ACC112 (cell line): ENCODE measurements around the gene AGAP4.
"Not testable (repeated sequence)": the region's sequence is repeated elsewhere in the genome, so short reads cannot be mapped to it uniquely, and the experiment has no call there.

Experiments
- H2AFZ ChIP-seq: fragments of 200-600 bp; sonication (generic); one replicate; pipeline ENCODE4 v1.6.0; 2017; ENCODE audit warnings: antibody characterized with exemption, low read length; ENCODE audit not compliant: unreplicated experiment
- H3K27ac ChIP-seq: fragments of 200-600 bp; sonication (generic); 2 replicates; pipeline ENCODE4 v1.5.1; 2014; ENCODE audit warnings: low read depth, mild to moderate bottlenecking, antibody characterized with exemption, low read length, moderate library complexity
- H3K27me3 ChIP-seq: fragments of 200-600 bp; sonication (generic); 2 replicates; pipeline ENCODE4 v1.6.1; 2014; ENCODE audit warnings: mild to moderate bottlenecking, antibody characterized with exemption, low read length, moderate library complexity, mixed read lengths; ENCODE audit not compliant: insufficient read depth
- H3K36me3 ChIP-seq: fragments of 200-600 bp; sonication (generic); 2 replicates; pipeline ENCODE4 v1.6.1; 2016; ENCODE audit warnings: mild to moderate bottlenecking, antibody characterized with exemption, low read length, moderate library complexity, mixed read lengths; ENCODE audit not compliant: insufficient read depth
- H3K4me1 ChIP-seq: fragments of 200-600 bp; sonication (generic); one replicate; pipeline ENCODE4 v1.6.1; 2016; ENCODE audit warnings: low read length, mixed read lengths; ENCODE audit not compliant: insufficient read depth, unreplicated experiment, control insufficient read depth
- H3K4me3 ChIP-seq: fragments of 200-600 bp; sonication (generic); 2 replicates; pipeline ENCODE4 v1.5.1; 2014; ENCODE audit warnings: mild to moderate bottlenecking, low read depth, low read length
- H3K79me2 ChIP-seq: fragments of 200-600 bp; sonication (generic); one replicate; pipeline ENCODE4 v1.6.0; 2016; ENCODE audit warnings: low read length; ENCODE audit not compliant: control insufficient read depth, unreplicated experiment, insufficient read depth

AGAP4 gene

DNA sequence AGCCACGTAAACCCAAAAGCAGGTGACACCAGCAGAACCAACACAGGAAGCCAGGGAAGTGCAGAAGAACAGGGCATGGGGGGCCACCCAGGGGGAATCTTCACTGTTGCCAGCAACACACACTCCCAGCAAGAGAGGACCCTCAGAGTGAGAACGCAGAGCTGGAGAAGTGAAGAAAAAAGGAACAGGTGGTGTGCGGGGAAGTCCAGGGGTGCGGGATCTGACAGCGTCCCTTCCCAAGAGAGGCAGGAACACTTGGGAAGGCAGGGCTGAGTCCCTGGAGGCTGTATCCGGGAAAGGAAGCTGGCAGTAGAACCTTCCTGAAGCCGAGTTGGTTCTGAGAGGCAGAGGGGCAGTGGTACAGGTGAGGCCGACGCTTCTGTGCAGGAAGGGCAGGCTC lies 27.7 kb downstream of the AGAP4 start:
- no peaks in the 10 kb centered on the region for H3K4me1 ChIP-seq
- H3K36me3 ChIP-seq: no peaks in the 10 kb centered on the region
- H2AFZ ChIP-seq: no peak overlapping the region
- no peak overlapping the region for H3K4me3 ChIP-seq
- H3K79me2 ChIP-seq: no peaks in the 10 kb centered on the region
- no peak overlapping the region for H3K27ac ChIP-seq
- H3K27me3 ChIP-seq: no peaks in the 10 kb centered on the region

DNA sequence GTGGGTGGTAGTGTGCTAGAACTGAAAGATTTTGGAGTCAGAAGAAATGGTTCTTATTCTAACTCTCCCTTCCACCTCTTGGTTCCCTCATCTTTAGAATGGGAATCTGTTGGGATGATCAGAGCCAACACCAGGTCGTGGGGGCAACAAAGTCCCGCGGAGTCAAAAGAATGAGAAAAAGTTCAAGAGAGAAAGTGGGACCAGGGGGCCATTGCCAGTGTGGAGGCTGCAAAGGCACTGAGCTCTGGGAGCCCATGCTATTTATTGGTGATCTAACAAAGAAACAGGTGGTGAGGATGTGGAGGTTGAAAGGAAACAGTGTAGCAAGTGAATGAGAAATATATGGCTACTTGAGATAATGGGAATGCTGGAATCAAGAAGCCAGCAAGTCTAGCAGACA lies 29.4 kb downstream of the AGAP4 start:
- H3K36me3 ChIP-seq: no peaks in the 10 kb centered on the region

DNA sequence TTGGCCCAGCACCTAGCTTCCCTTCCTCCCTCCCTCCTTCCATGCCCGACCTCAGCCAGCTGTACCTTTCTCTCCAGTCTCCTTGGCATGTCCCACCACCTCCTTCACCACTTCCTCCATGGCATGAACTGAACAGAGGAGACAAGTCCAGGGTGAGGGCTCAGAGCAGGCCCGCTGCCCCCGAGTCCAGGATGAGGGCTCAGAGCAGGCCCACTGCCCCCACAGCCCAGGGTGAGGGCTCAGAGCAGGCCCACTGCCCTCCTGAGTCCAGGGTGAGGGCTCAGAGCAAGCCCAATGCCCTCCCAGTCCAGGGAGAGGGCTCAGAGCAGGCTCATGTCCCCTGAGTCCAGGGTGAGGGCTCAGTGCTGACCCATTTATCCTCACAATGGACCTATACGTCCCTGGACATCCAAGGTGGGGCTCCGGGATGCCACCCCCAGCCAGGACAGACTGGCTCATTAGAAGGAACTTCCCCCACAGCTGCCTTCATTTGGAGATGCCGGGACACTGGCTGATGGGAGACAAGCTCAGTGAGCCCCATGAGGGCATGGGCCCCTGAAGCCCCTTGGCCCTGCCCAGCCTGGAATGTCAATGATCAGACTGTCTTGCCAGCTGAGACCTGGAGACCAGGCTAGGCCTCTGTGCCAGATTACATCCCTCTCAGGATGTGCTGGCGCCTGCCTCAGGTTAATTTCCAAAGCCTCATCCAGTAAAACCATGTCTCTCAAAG lies 30.0 kb downstream of the AGAP4 start:
- no peaks in the 10 kb centered on the region for H3K79me2 ChIP-seq
- H3K27ac ChIP-seq: no peak overlapping the region
- H2AFZ ChIP-seq: no peak overlapping the region
- H3K36me3 ChIP-seq: no peaks in the 10 kb centered on the region
- no peaks in the 10 kb centered on the region for H3K4me1 ChIP-seq
- H3K27me3 ChIP-seq: no peaks in the 10 kb centered on the region
- no peak overlapping the region for H3K4me3 ChIP-seq

More for the DNA sequence above, 29.4 kb downstream of the AGAP4 start:
- Histone ChIP-seq H2AFZ (no peak overlapping the region), H3K4me3 (no peak overlapping the region), H3K27me3 (no peaks in the 10 kb centered on the region), H3K79me2 (no peaks in the 10 kb centered on the region), H3K4me1 (no peaks in the 10 kb centered on the region), H3K27ac (no peak overlapping the region)

DNA sequence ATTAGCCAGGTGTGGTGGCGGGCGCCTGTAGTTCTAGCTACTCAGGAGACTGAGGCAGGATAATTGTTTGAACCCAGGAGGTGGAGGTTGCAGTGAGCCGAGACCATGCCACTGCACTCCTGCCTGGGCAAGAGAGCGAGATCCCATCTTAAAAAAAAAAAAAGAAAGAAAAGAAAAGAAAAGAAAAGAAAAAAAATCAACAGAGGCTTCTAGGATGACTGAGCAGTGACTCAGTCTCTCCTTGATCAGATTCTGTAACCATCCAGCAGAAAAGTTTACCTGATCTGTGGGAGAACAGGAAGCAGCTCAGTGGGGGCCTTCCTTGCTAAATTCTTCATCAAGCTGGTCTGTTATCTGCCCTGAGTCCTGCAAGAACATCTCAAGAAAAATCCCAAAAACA lies 33.2 kb downstream of the AGAP4 start:
- not testable (repeated sequence) for H3K4me1 ChIP-seq, H2AFZ ChIP-seq, H3K4me3 ChIP-seq, H3K27ac ChIP-seq, H3K27me3 ChIP-seq, H3K36me3 ChIP-seq, H3K79me2 ChIP-seq

DNA sequence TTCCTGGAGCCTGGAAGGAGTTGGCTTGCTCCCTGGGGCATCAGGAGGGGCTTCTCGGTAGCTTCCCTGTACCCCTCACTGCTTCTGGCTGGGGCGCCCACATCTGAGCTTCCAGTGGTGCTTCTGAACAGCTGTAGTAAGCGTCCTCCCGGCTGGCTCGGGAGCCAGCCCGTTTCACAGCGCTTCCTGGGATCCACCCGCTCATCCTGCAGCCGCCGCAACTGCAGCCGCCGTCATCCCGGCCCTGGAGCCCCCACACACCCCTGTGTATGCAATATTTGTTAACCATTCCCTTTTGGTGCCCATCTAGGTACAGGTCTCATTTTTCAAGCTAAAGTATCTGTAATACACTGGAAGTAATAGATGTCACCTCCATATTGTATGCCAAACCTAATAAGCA lies 34.3 kb downstream of the AGAP4 start:
- H2AFZ ChIP-seq, H3K4me1 ChIP-seq, H3K4me3 ChIP-seq, H3K79me2 ChIP-seq, H3K27ac ChIP-seq, H3K36me3 ChIP-seq, H3K27me3 ChIP-seq: not testable (repeated sequence)

DNA sequence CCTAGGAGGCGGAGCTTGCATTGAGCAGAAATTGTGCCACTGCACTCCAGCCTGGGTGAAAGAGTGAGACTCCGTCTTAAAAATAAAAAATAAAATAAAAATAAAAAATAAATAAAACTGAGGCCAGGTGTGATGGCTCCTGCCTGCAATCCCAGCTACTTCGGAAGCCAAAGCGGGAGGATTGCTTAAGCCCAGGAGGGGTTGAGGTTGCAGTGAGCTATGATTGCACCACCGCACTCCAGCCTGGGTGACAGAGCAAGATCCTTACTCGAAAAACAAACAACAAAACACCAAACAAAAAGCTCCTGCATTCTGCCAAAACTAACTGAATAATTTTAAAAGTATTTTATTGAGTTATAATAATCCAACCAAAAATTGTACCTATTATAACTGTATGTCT lies 36.2 kb downstream of the AGAP4 start:
- Histone ChIP-seq H3K27me3 (no peaks in the 10 kb centered on the region; the same call in 1 of the 2 replicates), H3K27ac (no peak overlapping the region), H3K36me3 (no peaks in the 10 kb centered on the region), H3K4me1 (no peaks in the 10 kb centered on the region), H3K4me3 (no peak overlapping the region), H2AFZ (no peak overlapping the region), H3K79me2 (no peaks in the 10 kb centered on the region)

DNA sequence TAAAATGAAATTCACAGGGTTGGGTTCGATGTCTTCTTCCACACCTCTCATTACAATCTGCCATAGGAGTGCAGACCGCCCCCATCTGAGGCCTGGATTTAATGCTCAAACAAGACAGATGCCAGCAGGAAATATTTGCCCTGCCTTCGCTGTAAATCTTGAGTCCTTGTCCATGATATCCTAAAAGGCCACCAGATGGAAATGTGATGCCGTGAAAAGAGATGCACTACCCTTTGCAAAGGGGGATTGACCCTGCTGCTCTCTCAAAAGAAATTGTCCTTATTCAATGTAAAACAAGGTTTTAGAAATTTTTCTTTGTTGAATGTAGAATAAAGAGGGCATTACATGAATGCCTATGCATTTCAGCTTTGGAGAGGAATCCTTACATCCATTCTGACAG lies 37.5 kb downstream of the AGAP4 start:
- Histone ChIP-seq H3K4me3 (no peak overlapping the region), H3K27me3 (no peaks in the 10 kb centered on the region; the same call in none of the 2 replicates), H3K79me2 (no peaks in the 10 kb centered on the region), H3K4me1 (no peaks in the 10 kb centered on the region), H3K36me3 (no peaks in the 10 kb centered on the region), H3K27ac (no peak overlapping the region), H2AFZ (no peak overlapping the region)

DNA sequence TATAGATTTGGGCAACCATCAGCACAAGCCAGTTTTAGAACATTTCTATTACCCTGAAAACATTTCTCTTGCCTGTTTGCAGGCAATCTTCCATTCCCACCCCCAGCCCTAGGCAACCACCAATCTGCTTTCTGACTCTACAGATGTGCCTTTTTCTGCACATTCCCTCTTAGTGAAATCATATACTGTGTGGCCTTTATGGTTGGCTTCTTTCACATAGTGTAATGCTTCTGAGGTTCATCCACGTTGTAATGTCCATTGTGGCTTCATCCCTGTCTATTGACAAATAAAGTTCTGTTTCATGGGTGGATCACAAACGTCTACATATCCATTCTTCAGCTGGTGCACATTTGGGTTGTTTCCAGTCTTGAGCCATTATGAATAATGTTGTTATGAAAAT lies 42.3 kb downstream of the AGAP4 start:
- not testable (repeated sequence) for H3K4me3 ChIP-seq, H3K4me1 ChIP-seq, H3K36me3 ChIP-seq

DNA sequence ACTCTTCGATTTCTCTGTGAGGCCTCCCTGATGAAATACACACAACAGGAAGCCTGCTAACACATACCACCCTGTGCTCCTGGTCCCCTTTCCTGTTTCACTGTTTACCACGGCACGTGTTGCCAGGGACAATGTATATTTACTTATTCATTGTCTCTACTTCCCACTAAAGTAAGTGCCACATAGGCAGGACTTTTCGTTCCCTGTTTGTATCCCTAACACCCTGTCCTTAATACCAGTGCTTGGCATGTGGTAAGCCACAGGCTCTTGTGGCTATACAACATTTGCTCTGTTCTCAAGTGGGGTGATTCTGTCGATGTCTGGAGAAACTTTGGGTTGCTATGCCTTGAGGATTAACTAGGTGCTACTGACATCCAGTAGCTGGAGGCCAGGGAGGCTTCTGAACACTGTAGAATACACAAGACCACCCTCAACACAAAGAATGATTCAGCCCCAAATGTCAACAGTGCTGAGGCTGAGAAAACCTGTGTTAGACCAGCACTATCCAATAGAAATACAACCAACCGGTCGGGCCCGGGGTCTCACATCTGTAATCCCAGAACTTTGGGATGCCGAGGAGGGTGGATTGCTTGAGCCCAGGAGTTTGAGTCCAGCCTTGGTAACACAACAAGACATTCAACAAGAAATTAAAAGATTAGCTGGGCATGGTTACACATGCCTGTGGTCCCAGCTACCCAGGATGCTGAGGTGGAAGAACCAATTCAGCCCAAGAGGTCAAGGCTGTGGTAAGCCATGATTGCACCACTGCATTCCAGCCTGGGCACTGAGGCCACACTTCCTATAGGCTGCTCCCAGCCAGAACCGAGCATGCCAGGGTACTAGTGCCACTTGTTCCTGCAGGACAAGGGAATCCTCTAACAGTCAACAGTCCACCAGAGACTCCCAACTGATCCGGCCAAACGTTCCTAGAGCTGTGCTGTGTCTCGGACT lies 44.0 kb downstream of the AGAP4 start:
- not testable (repeated sequence) for H3K4me3 ChIP-seq, H3K4me1 ChIP-seq, H3K27me3 ChIP-seq, H3K79me2 ChIP-seq, H3K27ac ChIP-seq, H2AFZ ChIP-seq, H3K36me3 ChIP-seq

More for the DNA sequence above, 42.3 kb downstream of the AGAP4 start:
- H3K27ac ChIP-seq, H3K27me3 ChIP-seq, H2AFZ ChIP-seq, H3K79me2 ChIP-seq: not testable (repeated sequence)

DNA sequence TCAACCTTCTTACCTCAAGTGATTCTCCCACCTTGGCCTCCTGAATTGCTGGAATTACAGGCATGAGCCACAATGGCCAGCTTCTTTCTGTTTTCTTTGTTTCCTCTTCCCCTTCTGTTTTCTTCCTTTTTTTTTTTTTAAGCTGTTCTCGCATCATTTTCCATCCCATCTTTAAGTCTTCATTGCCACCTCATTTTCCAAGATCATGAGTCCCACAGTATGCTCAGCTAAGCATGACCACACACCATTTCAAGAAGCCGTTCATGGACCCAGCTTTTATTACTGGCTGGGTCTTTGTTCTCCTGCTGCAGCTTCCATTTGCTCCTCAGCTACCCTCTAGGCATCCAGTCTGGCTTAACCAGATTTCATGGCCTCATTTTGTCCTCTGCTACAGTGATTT lies 52.5 kb downstream of the AGAP4 start:
- not testable (repeated sequence) for H3K79me2 ChIP-seq, H2AFZ ChIP-seq, H3K4me3 ChIP-seq

More for the DNA sequence above, 52.5 kb downstream of the AGAP4 start:
- not testable (repeated sequence) for H3K4me1 ChIP-seq, H3K36me3 ChIP-seq, H3K27ac ChIP-seq, H3K27me3 ChIP-seq
